ENCODE data around the gene KAZN.

KAZN gene

DNA sequence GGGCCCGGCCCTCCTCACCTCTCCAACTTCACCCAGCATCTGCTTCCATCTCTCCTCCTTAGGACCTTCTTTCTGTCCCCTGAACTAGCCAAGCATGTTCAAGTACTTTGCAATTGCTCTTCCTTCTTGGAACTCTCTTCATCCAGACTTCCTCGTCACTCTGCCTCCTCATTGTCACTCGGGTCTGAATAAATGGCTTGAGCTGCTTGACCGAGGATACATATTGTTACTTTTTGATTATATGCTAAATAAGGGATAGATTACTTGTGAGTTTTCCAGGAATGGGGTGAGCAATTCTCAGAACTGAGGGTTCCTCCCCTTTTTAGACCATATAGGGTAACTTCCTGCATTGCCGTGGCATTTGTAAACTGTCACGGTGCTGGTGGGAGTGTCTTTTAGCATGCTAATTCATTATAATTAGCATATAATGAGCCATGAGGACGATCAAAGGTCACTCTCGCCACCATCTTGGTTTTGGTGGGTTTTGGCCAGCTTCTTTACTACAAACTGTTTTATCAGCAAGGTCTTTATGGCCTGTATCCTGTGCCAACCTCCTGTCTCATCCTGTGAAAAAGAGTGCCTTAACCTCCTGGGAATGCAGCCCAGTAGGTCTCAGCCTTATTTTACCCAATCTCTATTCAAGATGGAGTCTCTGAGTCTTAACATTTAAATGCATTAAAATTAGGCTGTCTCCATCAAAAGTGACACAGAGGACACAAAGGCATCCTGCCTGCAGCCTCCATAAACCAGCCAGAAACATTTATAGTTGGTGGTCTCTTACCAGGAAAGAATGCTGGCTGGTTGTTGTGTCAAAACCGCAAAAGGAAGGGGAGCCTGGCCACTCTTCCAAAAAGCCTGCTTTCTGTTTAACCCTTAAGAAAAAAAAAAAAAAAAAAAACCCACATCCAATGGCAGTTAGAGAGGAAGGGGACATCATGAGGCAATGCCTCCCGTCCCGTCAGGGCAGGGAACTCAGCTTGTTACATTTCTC, 179.3 kb downstream of the KAZN start:
- no peak for DNase-seq

- DNase-seq: no peak
These were observed 180.0 kb downstream of the KAZN start for GRCh38 chr1:14778541-14778897.

DNA sequence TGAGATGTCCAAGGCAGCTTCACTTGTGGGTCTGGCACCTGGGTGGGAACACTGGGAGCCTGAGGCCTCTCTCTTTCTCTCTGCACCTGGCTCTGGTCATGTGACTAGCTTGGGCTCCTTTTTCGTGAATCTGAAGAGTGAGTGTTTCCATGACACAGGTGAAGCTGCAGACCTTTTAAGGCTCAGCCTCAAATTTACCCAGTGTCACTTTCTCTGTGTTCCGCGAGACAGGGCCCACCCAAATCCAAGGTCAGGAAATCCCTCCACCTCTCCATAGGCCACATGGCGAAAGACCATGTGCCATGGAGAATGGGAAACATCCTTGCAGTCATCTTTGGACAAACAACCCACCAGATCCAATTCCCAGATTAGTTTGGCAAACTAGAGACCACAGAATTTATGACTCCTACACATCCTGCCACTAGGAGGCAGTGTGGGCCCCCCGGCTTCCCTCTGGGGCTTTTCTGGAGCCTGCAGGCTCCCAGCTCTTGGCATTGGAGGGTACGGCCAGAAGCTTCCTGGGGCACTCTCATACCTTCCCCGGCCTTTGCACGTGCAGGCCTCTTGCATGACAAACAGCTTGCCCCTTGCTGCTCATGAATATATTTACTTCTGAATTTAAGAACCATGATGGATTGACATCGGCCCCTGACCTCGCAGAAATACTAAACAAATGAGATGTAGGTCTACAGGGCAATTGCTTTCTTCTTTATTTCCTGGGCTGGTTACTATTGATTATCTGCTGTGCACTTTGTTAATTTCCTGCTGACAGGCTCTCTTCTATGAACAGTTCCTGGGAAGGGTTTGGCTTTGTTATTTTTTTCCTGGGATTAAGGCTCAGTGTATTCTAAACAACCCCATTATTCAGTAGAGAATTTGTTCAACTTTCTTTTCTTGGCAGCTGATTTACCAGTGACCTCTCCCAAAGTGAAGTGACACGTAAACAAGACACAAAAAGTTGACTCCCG, 180.7 kb downstream of the KAZN start:
- peak; percentile 28 to 34 for DNase-seq

GRCh38 chr1:14780271-14780670, 181.8 kb downstream of the KAZN start:
- DNase-seq: no peak

DNA sequence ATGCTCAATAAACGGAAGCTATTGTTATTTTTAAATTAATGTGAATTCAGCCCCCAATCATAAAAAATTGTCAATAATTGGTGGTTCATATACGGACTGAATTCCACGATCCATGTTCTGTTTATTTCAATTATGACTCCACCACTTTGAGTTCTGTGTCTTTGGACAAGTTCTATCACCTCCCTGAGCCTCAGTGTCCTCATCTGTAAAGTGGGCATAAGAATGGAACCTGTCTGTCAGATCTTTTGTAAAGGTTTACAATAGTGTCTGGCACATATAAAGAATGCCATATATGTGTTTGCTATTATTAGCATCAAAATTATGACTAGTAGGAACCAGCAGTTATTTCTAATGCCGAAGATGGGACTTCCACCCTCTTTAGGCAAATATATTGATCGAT, 183.3 kb downstream of the KAZN start:
- DNase-seq: no peak

- DNase-seq: no peak
These were observed 184.5 kb downstream of the KAZN start for GRCh38 chr1:14782741-14783591.

DNA sequence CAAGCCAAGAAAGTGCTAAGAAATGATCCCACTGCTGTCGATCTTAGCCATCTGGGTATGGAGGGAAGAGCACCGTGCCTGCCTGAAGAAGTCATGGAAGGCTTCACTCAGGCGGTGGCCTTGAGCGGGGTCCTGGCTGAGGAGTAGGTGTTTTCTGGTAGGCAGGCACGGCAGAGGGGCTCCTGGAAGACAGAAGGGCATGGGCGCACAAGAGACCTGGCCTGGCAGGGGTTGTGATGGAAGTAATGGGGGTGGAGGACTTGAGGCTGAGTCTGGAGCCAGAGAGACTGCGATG, 185.1 kb downstream of the KAZN start:
- DNase-seq: no peak

DNA sequence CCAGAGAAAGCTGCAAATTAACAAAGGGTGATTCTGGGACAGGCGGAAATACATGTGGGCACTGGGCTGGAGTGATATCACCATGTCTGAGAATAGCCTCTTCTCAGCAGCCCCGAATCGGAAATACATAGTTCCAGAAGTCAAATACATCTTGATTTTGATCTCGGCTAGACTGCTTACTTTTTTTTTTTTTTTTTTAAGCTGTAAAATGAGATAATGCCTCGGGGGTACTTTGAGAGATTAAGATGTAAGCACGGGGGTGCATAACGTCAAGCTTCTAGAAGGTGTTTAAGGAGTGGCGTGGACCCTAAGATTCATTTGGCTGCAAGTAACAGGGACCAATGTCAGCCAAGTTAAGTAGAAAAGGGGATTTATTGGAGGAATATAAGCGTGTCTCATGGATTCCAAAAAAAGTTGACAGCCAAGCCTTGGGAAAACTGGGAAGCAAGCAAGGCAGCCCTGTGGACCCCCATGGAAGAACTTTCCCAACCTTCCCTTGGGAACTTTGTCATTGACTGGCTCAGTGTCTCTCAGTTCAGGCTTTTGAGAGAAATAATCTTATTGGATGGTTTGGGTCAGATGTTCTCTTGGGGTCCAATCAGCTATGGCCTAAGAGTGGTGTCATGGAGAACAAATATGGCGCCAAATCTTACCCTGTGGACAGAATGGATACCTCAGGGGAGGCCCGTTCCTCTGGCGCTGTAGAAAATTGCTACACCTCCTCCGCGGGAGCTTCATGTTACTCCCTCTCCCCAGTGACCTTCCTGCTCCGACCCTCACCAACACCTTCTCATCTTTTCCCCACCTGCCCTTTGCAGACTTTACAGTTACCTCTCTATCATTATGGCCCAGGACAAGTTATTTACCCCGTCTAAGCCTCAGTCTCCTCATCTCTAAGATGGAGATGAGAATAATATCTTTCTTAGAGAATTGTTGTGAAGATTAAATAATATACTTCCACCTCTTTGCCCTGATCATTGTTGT, 186.6 kb downstream of the KAZN start:
- no peak for DNase-seq

- DNase-seq: no peak
These were observed 187.7 kb downstream of the KAZN start for GRCh38 chr1:14786109-14786675.

DNA sequence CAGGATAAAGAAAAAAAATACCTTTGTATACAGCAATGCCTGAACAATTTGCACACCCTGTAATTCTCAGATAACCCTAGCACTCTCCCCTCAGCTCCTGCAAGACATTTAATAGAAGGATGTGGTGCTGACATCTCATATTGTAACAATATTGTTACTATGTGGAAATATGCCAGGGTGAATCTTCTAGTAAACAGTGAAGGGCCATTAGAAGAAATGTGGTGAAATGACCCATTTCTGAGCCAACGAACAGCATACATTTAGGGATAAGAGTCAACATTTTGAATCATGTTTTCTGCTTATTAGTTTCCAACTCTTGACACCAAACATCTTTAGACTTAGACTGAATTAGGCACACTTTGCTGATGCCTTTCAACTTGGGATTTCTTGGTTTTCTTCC, 188.2 kb downstream of the KAZN start:
- DNase-seq: no peak

DNA sequence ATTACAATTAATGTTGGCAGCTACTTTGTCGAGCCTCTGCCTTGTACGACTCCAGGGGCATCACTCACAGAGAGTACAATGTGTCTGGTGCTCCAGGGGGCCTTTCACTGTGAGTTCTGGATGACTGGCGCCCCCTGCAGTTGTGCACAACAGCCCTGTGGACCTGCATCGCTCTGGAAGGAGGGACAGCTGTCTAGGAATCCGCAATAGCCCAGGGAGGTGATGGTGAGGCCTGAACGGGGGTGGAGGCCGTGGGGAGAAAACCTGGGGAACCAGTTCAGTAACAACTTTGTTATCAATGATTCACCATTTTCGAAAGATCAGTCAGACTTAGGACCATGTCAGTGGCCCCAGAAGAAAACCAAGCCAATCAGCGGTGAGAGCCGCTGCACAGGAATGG, 189.1 kb downstream of the KAZN start:
- no peak for DNase-seq

GRCh38 chr1:14788080-14788479, 189.6 kb downstream of the KAZN start:
- DNase-seq: no peak

- DNase-seq: no peak
These were observed 192.5 kb downstream of the KAZN start for GRCh38 chr1:14790982-14791381.

DNA sequence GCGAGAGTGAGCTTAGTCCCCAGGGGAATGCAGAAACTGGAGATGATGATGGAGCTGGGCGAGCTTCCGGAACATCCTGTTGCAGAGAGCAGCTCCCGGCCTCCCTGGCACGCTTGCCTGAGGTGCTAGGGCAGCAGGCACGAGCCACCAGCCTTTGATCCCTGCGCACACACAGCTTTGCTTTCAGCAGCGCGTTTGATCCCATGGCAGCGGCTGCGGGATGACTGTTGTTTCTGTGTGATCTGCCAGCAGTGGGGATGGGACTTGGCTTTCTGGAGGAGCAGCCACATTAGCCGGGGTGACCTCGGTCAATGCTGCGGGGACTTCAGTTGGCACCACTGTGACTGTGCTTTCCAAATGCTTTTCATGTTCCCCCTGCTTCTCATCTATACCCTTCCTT, 193.2 kb downstream of the KAZN start:
- DNase-seq: no peak

- no peak for DNase-seq
These were observed 195.8 kb downstream of the KAZN start for GRCh38 chr1:14794136-14794768.

DNA sequence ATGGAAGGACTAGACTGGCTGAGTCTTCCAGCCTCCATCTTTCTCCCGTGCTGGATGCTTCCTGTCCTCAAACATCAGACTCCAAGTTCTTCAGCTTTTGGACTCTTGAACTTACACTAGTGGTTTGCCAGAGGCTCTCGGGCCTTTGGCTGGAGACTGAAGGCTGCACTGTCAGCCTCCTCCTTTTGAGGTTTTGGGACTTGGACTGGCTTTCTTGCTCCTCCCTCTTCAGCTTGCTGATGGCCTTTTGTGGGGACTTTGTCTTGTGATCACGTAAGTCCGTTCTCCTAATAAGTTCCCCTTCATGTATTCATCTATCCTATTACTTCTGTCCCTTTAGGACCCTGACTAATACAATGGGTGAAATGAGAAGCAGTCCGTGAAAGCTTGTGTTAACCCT, 196.4 kb downstream of the KAZN start:
- DNase-seq: no peak

GRCh38 chr1:14795589-14795988, 197.1 kb downstream of the KAZN start:
- no peak for DNase-seq

DNA sequence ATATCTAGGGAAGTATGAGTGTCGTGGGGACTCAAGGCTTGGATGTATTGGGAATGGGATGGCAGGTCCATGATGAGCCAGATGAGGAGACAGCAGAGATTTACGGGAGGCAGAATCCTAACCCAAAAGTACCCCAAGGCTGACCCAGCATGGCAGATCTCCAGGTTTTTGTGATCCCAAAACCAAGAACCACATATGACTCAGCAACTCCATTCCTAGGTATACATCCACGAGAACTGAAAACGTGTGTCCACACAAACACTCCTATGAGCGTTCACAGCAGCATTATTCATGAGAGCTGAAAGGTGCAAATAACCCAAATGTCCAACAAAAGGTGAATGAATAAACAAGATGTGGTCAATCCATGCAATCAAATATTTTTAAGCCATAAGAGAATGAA, 201.5 kb downstream of the KAZN start:
- DNase-seq: no peak

DNA sequence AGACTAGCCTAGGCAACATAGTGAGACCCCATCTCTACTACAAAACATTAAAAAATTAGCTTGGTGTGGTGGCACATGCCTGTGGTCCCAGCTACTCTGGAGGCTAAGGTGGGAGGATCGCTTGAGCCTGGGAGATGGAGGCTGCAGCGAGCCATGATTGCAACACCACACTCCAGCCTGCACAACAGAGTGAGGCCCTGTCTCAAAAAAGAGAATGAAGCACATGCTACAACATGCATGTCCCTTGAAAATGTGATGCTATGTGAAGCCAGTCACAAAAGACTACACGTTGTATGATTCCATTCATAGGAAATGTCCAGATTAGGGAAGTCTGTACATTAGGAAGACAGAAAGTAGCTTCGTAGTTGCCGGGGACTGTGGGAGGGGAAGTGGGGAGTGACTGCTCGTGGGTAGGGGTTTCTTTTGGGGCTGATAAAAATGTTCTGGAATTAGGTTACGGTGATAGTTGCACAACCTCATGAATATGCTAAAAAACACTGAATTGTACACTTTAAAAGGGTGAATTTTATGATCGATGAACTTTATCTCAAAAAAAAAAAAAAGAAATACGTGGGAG, 202.1 kb downstream of the KAZN start:
- DNase-seq: no peak

GRCh38 chr1:14803002-14803789, 204.7 kb downstream of the KAZN start:
- DNase-seq: no peak
